ENCODE measurements around the gene MT4.

Gene MT4

DNA sequence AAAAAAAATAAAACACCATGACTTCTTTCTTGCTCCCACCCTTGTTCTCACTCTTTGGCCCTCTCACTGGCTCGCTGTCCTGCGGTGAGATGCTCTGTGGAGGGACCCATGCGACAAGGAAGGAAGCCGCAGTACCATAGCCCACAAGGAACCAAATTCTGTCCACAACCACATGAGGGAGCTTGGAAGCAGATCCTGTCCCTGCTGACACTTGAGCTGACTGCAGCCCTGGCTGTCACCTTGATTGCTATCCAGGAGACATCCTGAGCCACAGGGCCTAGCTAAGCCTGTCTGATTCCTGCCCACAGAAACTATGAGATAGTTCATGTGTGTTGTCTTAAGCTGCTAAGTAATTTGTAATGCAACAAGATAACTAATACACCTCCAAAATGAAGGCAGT lies 38.7 kb downstream of the MT4 start:
- no peak for DNase-seq (ENCODE audit: low read depth in 3 of 3)

DNA sequence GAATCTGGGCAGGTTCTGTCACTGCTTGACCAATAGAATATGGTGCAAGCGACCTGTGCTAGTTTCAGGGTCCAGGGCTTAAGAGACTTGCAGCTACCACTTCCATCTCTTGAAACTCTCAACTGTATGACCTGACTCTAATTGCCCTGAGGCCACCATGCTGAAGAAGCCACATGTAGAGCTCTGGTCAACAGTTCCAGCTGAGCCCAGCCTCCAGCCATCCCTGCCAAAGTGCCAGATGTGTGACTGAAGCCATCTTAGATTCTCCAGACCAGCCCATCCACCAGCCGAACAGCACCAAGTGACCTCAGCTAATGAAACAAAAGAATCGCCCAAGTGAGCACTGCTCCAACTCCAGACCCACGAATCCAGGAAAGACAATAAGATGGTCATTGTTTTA lies 40.1 kb downstream of the MT4 start:
- DNase-seq (ENCODE audit: low read depth in 3 of 3): no peak

DNA sequence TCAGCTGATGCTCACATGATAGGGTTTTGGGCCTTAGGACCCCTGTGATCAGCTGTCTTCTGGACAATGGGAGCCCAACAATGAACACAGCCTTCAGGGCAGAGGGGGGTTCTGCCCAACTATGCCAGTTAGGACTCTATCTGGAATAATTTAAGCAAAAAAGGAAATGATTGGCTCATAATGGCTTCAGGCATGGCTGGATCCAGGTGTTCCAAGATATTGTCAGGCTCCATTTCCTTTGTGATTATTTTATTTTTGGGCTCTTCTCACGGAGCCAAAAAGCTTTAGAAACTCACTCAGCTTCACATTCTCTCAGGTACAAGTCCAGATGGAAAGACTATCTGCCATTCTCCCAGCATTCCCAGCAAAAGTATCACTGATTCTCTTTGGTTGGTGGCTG lies 40.6 kb downstream of the MT4 start:
- no peak for DNase-seq (ENCODE audit: low read depth in 3 of 3)

DNA sequence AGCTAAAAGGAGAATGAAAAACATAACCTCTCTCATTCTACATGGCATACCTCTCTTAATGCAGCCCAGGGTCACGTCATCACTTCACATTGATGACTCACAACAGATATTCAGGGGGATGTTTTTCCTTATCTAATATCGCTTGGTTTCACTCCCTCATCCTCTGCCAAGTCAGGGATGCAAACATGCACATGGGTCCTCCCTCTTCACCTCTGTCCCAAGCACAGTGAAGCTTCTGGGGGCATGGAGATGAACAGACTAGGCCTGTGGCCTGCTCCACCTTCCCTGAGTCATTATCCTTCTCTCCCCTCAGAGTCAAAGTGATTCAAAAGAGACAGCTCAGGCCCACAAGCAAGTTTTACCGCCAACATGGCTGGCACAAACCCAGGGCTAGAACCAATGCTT lies 41.2 kb downstream of the MT4 start:
- no peak for DNase-seq (ENCODE audit: low read depth in 3 of 3)

DNA sequence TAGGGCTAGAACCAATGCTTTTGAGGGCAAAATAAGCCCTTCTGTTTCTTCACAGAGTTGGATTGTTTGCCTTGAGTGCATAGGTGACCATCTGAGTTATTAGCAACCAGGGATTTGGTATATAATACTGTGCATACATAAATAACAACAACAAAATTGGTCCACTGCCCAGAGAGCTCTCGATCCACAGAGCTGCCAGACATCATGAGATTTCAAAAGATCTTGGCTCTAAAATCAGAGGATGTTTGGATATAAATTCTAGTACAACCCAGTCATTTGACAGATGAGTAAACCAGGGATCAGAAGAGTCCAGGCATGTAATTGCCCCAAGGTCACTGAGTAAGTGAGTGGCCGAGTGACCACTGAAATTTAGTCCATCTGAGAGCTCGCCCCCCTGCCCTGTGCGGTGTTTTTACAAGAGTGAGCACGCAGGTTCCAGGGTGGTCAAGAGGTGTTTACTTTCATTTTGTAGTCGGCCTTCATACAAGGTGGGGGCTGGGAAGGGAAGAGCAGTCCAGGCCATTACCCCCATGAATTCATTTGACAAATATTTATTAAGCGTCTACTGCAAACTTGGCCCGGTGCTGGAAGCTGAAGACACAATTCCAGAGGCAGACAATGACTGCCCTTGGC lies 41.7 kb downstream of the MT4 start:
- DNase-seq (ENCODE audit: low read depth in 3 of 3): no peak

DNA sequence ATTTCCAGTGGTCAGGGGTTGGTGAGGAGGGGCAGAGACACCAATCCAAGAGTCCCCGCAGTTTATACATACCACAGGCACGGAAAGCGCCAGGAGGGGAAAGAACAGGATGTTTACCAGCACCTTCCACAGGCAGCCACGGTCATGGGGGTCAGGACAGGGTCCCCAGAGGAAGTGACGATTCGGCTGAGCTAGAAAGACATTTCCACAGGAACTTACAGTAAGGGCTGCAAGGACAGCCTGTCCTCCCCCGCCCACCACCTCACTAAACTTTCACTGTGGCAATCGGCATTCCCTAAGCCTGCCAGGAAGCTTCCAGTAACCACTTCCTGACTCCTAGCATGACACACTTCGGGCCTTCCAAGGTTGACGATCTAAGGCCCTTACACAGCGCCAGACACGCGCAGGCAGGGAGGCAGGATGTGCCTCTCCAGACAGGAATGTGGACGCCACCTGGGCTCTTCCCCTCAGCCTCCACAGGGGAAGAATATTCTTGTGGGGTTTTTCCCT lies 42.3 kb downstream of the MT4 start:
- no peak for DNase-seq (ENCODE audit: low read depth in 3 of 3)

DNA sequence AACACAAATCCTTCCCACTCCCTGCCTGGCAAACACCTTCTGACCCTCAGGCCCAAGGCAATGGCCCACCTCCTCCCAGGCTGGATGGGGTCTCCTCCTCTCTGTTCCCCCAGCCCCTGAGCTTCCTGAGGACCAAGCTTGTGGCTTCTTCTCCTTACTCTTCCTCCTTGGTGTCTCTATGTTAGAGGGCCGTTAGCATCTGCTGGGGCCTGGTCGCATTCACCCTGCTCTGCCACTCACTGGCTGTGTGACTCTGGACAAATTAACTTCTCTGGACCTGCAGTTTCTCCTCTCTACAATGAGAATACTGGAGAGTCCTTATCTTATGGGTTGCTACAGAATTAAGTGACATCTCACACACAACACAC lies 42.8 kb downstream of the MT4 start:
- no peak for DNase-seq (ENCODE audit: low read depth in 3 of 3)

DNA sequence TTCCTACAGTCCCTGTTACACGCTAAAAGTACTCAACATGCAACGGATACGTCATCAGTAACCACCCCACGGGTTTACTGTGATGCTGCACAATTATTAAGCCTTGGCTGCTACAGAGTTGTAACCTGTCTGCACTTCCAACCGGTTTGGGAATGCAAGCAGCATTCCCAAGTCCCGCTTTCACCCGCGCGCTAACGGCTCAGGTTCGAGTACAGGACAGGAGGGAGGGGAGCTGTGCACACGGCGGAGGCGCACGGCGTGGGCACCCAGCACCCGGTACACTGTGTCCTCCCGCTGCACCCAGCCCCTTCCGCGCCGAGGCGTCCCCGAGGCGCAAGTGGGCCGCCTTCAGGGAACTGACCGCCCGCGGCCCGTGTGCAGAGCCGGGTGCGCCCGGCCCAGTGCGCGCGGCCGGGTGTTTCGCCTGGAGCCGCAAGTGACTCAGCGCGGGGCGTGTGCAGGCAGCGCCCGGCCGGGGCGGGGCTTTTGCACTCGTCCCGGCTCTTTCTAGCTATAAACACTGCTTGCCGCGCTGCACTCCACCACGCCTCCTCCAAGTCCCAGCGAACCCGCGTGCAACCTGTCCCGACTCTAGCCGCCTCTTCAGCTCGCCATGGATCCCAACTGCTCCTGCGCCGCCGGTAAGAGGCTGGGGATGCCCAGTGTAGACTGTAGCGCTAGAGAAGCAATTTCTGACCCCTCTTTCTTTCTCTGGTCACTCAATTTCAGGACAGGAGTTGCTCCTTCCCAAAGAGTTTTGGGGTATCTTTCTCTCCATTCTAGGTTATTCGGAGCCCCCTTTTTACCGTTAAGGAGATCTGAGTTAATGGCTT lies 43.4 kb downstream of the MT4 start, which contains the start of gene MT2A:
MT2A (plus strand) TSS at position 542 of the 833 bp plus-strand sequence; CDS start at position 614, 72 bp downstream.
- DNase-seq (ENCODE audit: low read depth in 3 of 3): peak; percentile 82 to 91 (median 84)

DNA sequence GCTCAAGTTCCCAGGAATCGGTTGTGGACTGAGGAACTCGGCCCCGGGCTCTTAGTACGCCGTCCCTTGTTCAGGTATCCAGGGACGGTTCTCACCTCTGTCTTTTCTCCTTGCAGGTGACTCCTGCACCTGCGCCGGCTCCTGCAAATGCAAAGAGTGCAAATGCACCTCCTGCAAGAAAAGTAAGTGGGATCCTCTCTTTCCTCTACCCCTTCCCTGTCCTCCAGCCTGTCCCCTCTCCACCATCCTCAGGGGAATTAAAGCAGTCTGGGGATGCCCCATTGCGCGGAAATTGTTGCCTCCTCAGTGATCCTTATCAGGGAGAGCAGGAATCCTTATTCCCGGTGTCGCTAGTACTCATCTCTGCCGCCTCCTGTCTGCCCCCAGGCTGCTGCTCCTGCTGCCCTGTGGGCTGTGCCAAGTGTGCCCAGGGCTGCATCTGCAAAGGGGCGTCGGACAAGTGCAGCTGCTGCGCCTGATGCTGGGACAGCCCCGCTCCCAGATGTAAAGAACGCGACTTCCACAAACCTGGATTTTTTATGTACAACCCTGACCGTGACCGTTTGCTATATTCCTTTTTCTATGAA lies 44.1 kb downstream of the MT4 start:
- no peak for DNase-seq (ENCODE audit: low read depth in 3 of 3)

DNA sequence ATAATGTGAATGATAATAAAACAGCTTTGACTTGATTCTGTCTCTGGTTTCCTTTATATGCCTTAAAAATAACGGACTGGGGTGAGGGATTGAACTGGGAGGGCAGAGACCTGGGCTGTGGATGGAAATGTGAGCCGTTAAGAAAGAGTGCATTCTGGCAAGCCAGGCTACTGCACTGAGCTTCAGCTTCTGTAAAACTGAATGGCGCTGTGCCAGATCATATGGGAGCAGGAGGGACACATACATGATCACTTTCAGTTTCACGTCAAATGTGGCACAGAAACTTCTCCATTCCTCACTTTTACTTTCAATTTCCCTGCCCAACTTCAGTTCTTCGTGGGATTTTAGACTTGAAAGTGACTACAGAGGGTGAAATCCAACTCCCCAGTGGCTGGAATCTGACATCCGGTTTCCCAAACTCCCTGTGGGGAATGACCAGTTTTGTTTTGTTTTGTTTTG lies 44.6 kb downstream of the MT4 start:
- peak; percentile 53 to 70 (median 65) for DNase-seq (ENCODE audit: low read depth in 3 of 3)

DNA sequence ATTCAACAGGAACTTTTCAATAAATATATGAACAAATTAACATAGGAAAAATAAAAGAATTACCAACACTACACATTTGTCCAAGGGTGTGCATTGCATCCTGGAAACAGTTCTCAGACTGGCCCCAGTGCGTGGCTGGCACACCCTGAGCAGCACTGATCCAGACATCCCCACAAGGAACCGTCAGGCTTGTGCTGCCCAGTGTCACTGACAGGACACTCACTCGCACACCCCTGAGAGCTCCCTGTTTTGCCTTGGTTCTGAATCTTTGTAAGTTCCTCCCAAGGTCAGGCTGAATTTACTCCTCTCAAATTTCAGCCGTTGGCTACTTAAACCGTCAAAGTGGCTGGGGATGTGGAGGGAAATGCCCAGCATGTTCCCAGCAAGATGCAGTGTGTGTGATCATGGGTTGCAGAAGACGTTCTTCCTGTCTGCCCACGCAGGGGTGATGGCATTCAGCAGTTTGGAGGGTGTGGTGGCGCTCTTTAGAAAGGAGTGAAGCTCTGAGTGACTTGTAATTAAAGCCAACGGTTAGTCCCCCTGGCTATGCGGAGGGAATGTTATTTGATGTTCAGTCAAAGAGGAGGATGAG lies 45.2 kb downstream of the MT4 start:
- peak; percentile 64 to 79 (median 71) for DNase-seq (ENCODE audit: low read depth in 3 of 3)

DNA sequence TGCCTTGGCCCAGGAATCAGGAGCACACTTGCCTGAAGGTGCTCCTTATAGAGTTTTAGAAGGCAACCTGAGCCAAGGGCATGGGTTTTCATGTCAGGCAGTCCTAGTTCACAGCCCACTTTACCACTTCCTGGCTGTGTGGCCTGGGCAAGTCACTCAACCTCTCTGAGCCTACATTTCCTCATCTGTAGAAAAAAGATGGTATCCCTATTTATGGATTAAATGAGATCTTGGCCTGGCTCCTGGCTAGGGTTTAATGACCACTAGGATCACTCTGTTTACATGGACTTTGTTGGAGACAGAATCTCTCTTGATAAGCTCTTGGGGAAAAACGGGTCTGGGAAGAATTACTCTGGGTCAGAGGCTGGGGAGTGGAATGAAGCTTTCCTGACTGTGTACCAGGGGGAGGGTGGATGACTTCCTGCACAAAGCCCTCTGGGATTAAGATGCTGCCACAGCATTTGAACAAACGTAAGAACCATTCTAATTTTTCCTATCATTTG lies 45.8 kb downstream of the MT4 start:
- peak in 1 of 3 experiments; percentile 51 for DNase-seq (ENCODE audit: low read depth in 3 of 3)

DNA sequence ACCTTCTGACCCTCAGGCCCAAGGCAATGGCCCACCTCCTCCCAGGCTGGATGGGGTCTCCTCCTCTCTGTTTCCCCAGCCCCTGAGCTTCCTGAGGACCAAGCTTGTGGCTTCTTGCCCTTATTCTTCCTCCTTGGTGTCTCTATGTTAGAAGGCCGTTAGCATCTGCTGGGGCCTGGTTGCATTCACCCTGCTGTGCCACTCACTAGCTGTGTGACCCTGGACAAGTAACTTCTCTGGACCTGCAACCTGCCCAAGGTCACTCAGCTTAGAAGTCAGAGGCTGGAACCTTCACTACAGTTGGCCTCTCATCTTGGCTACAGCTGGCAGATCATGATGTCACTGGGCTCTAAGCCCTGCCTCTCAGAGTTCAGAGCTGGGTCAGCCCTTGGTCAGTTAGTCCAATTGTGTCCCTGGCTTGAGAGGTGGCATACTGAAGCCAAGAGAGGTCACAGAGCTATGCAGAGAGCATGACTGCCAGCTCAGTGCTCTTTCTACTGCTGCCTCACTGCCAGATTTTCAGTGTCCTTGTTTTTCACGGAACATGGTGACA lies 46.5 kb downstream of the MT4 start:
- no peak for DNase-seq (ENCODE audit: low read depth in 3 of 3)

DNA sequence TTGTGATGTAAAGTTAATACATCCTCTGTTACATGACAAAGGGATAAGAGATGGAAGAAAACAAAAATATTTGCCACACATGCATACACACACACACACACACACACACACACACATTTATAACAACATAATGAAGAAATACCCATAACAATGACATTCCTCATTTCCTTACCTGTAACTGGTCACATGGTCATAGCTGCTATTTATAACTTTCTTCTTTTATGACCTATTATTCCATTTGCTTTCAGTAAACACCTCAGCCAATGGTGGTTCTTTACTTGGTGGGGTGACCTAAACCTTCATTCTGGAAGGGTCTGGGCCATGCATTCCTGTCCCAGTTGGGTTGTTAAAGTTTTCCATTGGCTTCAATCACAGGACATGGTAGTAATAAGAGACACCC lies 48.8 kb downstream of the MT4 start:
- no peak for DNase-seq (ENCODE audit: low read depth in 3 of 3)

DNA sequence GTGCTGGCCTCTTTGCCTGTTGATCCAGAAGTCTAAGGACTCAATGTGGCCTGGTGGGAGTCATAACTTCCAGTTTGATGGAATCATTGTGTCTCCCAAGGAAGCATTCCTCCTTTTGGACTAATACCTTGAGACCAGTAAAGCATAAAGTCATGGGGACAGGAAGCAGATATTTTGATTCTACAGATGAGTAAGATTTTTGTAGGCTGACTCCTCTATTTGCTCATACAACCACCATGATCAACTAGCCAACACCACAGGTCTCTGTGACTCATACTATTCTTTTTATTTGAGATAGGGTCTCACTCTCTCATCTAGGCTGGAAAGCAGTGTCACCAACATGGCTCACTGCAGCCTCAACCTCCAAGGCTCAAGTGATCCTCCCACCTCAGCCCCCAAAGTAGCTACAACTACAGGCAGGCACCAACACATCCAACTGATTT lies 49.7 kb downstream of the MT4 start:
- DNase-seq (ENCODE audit: low read depth in 3 of 3): no peak

DNA sequence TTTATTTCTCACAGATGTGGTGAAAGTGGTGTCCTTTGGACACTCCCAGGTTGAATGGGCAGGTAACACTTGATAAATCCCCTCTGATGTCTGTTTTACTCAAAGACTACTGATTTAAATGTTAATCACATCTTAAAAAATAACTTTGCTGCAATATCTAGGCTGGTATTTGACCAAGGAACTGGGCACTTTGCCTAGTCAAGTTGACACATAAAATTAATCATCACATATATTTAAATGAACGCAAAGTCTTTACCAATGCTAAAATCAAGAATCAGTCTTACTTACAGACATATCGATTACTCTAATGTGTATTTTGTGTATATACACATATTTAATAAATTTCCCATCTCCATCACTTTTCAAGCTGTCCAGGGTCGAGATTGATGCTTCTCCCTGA lies 50.5 kb downstream of the MT4 start:
- no peak for DNase-seq (ENCODE audit: low read depth in 3 of 3)

DNA sequence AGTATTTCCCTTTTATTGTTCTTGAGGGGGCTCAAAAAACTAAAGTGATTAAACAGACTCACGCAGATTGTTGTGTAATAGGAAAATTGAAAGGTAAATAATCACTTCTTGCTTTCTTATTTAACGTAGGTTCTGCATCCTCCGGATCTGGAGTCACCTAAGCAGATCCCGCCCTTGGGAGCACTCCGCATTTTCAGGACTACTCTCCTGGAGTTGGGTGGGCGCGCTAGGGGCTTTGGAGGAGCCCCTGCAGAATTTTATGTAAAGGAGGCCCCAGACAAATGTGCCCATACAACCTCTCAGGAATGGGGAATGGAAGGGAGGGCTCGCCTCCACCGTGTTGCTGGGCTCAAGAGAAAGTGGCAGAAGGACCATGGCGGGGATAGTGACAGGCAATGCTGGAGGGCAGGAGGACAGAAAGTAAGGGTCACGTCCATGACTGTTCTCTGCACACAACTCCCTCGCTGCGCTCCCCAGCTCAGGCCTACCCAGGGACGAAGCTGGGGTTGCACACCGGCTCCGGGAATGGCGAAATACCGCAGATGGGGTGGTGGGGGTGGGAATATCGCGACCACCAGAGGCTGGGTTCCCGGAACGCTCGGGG lies 51.8 kb downstream of the MT4 start:
- DNase-seq (ENCODE audit: low read depth in 3 of 3): no peak

DNA sequence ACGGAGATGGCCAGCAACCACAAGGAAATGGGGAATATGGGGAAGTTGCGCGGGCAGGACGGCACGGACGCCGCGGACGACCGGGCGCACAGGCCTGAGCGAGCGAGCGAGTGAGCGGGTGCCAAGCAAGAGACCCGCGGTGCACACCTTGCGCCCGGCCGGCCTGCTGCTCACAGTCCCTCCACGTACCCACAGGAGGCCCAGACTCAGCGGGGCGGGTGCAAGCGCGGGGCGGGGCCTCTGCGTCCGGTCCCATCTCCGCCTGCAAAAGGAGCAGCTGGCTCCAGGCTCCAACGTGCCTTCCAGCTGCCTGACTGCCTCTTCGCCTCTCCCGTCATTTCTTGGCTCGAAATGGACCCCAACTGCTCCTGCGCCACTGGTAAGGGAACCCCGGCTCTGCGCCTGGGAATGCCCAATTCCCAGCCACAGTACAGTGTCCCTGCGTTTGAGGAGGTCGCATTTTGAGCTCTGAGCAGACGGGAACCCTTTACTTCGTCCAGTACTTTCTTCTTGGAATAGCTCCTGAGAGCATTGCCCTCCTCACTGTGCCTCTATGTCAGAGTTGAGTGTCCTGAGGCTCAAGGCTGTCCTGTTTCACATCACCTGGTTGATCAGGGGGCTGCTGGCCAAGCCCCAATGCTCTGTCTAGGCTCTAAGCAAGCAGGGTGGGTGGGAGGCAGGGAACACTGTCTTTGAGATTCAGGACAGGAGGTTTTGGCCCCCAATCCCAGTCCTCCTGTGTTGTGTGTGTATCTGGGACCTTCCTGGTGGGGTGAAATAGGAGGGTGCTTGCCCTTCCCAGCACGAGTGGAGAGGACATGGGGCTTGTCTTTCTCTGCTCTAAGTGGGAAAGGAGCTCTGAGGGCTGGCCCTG lies 52.6 kb downstream of the MT4 start:
- peak in 1 of 3 experiments; percentile 71 for DNase-seq (ENCODE audit: low read depth in 3 of 3)

DNA sequence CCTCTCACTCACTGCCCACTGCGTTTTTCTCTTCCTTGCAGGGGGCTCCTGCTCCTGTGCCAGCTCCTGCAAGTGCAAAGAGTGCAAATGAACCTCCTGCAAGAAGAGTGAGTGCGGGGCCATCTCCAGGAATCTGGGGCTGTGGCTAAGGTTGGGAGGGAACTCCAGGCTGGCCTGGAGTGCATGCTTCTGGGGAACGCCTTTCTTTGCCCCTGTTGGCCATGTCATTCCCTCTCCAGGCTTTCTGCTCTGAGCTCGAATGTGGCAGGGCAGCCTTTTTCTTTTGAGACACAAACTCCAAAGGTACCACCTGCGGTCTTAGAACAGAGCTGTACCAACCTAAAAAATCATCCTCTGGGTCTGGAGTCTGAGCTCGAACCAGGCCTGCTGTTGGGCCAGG lies 53.3 kb downstream of the MT4 start:
- no peak for DNase-seq (ENCODE audit: low read depth in 3 of 3)
